SU-DHL-6 (cell line): ENCODE measurements around the gene ITGB2.

ENCODE experiments used
- EZH2phosphoT487 ChIP-seq: fragments of 200-600 bp; sonication (generic), shearing (Covaris generic); conservative IDR thresholded peaks from 2 replicates; pipeline ENCODE4 v1.6.1; 2018; ENCODE audit warnings: mild to moderate bottlenecking, antibody characterized with exemption, low read length, moderate library complexity, mixed read lengths
- TF ChIP-seq, protein P1 (sequence below): fragments of 200-600 bp; sonication (generic); IDR thresholded peaks from one replicate; pipeline ENCODE4 v1.5.1; 2017; ENCODE audit warnings: antibody characterized with exemption, mild to moderate bottlenecking, low read length, moderate library complexity; ENCODE audit not compliant: insufficient read depth, poor library complexity, severe bottlenecking

DNA sequence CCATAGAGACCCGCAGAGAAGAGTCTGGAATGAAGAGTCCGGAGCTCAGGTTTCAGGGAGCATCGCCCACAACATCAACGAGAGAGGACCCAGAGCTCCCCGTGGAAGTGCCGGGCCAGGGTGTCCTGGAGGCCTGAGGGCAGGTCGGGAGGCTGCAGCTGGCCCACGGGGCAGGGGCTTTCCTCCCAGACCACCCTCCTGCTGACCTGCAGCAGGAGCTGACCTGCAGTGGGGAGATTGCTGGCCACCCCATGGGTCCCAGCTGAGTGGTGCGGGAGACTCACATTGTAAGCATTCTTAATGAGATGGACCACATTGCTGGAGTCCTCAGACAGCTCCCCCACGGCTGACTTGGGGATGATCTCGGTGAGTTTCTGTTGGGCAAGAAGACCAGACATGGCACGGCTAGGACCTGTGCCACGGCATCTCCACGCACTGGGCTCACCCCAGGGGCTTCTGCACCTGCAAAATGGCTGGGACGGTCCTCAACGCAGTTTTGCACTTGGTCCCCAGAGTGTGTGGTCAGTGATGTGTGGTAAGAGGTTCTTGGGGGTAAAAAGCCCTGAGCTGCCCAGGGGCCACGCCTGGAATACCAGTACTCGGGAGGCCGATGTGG is 25.9 kb downstream of the ITGB2 start:
- TF ChIP-seq, protein P1, sequence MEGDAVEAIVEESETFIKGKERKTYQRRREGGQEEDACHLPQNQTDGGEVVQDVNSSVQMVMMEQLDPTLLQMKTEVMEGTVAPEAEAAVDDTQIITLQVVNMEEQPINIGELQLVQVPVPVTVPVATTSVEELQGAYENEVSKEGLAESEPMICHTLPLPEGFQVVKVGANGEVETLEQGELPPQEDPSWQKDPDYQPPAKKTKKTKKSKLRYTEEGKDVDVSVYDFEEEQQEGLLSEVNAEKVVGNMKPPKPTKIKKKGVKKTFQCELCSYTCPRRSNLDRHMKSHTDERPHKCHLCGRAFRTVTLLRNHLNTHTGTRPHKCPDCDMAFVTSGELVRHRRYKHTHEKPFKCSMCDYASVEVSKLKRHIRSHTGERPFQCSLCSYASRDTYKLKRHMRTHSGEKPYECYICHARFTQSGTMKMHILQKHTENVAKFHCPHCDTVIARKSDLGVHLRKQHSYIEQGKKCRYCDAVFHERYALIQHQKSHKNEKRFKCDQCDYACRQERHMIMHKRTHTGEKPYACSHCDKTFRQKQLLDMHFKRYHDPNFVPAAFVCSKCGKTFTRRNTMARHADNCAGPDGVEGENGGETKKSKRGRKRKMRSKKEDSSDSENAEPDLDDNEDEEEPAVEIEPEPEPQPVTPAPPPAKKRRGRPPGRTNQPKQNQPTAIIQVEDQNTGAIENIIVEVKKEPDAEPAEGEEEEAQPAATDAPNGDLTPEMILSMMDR, result no peak
- no peak for TF ChIP-seq EZH2phosphoT487
